ENCODE data around the gene GABPB2. TPM values are rescaled to one million over a fixed set of nuclear protein-coding genes. Genes with fewer than 3 reads are reported as not detected.
A peak's percentile ranks its signal among the peaks of the same experiment; 100 is the strongest.

GABPB2 gene
- total RNA-seq, 1 experiment from 2014 or later: 2.0 TPM

DNA sequence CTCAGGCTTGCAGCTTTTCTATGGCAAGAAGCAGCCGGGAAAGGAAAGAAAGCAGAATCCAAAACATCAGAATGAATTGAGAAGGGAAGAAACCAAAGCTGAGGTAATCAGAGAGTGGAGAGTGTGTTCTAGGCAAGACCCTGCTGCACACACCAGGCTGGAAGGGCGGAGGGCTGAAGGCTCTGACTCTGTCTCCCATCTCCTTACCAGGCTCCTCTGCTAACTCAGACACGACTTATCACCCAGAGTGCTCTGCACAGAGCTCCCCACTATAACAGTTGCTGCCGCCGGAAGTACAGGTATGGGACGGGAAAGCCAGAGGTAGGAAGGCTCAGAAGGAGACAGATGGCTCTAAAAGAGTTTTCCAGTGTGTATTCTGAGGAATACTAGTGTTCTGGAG lies 96.6 kb downstream of the GABPB2 start:
- CTCF ChIA-PET: interaction anchor here (0.6 kb wide), 1 partner anchor 98 kb away, joined by 3 read pairs; no protein-coding TSS in a partner anchor

GRCh38 chr1:151171190-151171589 lies 100.6 kb downstream of the GABPB2 start:
- Histone ChIP-seq H3K9me3 (no peaks in the 10 kb centered on the region), H3K4me1 (no peaks in the 10 kb centered on the region), H3K36me3 (ENCODE audit: control insufficient read depth, insufficient read depth, low read length) (peaks cover 1% of the 10 kb centered on the region; the same call in 1 of the 2 replicates), H3K4me3 (ENCODE audit: low read depth, low read length) (no peak overlapping the region), H3K27me3 (replicated peaks; ENCODE audit: control insufficient read depth, insufficient read depth, low read length) (no peaks in the 10 kb centered on the region)
- TF ChIP-seq CTCF (IDR thresholded peaks at IDR 0.05; ENCODE audit: insufficient read depth in 1 of 2, low read depth in 1 of 2, low read length in 1 of 2, severe bottlenecking in 1 of 2, unreplicated experiment in 1 of 2): no peak
- Mint-ChIP-seq H3K9me3 (ENCODE audit: unreplicated experiment) (no peaks in the 10 kb centered on the region), H3K4me3 (ENCODE audit: unreplicated experiment) (no peak overlapping the region), H3K27ac (ENCODE audit: unreplicated experiment) (no peak overlapping the region), H3K4me1 (ENCODE audit: low read depth, unreplicated experiment) (no peaks in the 10 kb centered on the region), H3K27me3 (ENCODE audit: insufficient read depth, unreplicated experiment) (no peaks in the 10 kb centered on the region), H3K36me3 (ENCODE audit: insufficient read depth, unreplicated experiment) (peaks cover 54% of the 10 kb centered on the region)
- CTCF ChIA-PET: interaction anchor here (1.3 kb wide), 1 partner anchor 80 kb away, joined by 4 read pairs; no protein-coding TSS in a partner anchor
- no peak for DNase-seq
- no TSS peak for BruUV-seq (replicated peaks)
- intact Hi-C loops (cut with micrococcal nuclease; ENCODE audit: unreplicated experiment): no loop called here
- POLR2A ChIA-PET: interaction anchor here (1.4 kb wide), 1 partner anchor 19 kb away, joined by 5 read pairs; the partner anchor contains the start of gene VPS72

More for the DNA sequence above, 96.6 kb downstream of the GABPB2 start:
- peak overlapping the region; percentile 96 for H3K4me3 Mint-ChIP-seq (ENCODE audit: unreplicated experiment)
- H3K9me3 ChIP-seq: no peaks in the 10 kb centered on the region
- H3K4me3 ChIP-seq (ENCODE audit: low read depth, low read length): peak overlapping the region; percentile 62
- peaks cover 9% of the 10 kb centered on the region for H3K4me1 Mint-ChIP-seq (ENCODE audit: low read depth, unreplicated experiment)
- POLR2A ChIA-PET: interaction anchor here (0.6 to 1.4 kb wide), 3 partner anchors 22 to 106 kb away, joined by 4 to 9 read pairs (median 4); partner anchors contain the start of gene VPS72
- no peaks in the 10 kb centered on the region for H3K4me1 ChIP-seq
- H3K36me3 ChIP-seq (ENCODE audit: control insufficient read depth, insufficient read depth, low read length): peaks cover 1% of the 10 kb centered on the region; the same call in 1 of the 2 replicates
- peak overlapping the region; percentile 96 for H3K27ac Mint-ChIP-seq (ENCODE audit: unreplicated experiment)
- intact Hi-C loops (cut with micrococcal nuclease; ENCODE audit: unreplicated experiment): no loop called here
- no peak for TF ChIP-seq CTCF (IDR thresholded peaks at IDR 0.05; ENCODE audit: insufficient read depth in 1 of 2, low read depth in 1 of 2, low read length in 1 of 2, severe bottlenecking in 1 of 2, unreplicated experiment in 1 of 2)
- H3K9me3 Mint-ChIP-seq (ENCODE audit: unreplicated experiment): no peaks in the 10 kb centered on the region
- peaks cover 52% of the 10 kb centered on the region for H3K36me3 Mint-ChIP-seq (ENCODE audit: insufficient read depth, unreplicated experiment)
- no peaks in the 10 kb centered on the region for H3K27me3 ChIP-seq (replicated peaks; ENCODE audit: control insufficient read depth, insufficient read depth, low read length)
- BruUV-seq (replicated peaks): no TSS peak
- no peak for DNase-seq
- no peaks in the 10 kb centered on the region for H3K27me3 Mint-ChIP-seq (ENCODE audit: insufficient read depth, unreplicated experiment)

Other genes with a start within 250 kb of the GABPB2 start
- gene ARNT, start 194.2 kb upstream of the GABPB2 start, total RNA-seq (2022): 33.8 and 36.1 TPM in 2 replicates
- not detected in 2 replicates for gene CTXND2, start 183.6 kb upstream of the GABPB2 start, total RNA-seq (2022)
- gene SETDB1, start 144.4 kb upstream of the GABPB2 start, total RNA-seq (2022): 45.0 and 46.7 TPM in 2 replicates
- 360 and 379 TPM in 2 replicates for gene CERS2, start 95.9 kb upstream of the GABPB2 start, total RNA-seq (2022)
- 30.0 and 42.5 TPM in 2 replicates for gene ANXA9, start 88.5 kb upstream of the GABPB2 start, total RNA-seq (2022)
- gene MINDY1, start 63.9 kb upstream of the GABPB2 start, total RNA-seq (2022): 15.6 and 16.9 TPM in 2 replicates
- 24.2 and 24.3 TPM in 2 replicates for gene PRUNE1, start 62.3 kb upstream of the GABPB2 start, total RNA-seq (2022)
- gene BNIPL, start 34.2 kb upstream of the GABPB2 start, total RNA-seq (2022): 1.9 and 2.3 TPM in 2 replicates
- 4.8 and 6.7 TPM in 2 replicates for gene C1orf56, start 23.0 kb upstream of the GABPB2 start, total RNA-seq (2022)
- gene CDC42SE1, start 11.1 kb upstream of the GABPB2 start, total RNA-seq (2022): 58.7 and 59.4 TPM in 2 replicates
- gene MLLT11, start 10.4 kb upstream of the GABPB2 start, total RNA-seq (2022): 0.95 and 1.2 TPM in 2 replicates
- 2.8 and 3.7 TPM in 2 replicates for gene SEMA6C, start 75.9 kb downstream of the GABPB2 start, total RNA-seq (2022)
- not detected in 2 replicates for gene TNFAIP8L2, start 85.9 kb downstream of the GABPB2 start, total RNA-seq (2022)
- gene LYSMD1, start 95.1 kb downstream of the GABPB2 start, total RNA-seq (2022): 4.0 and 5.0 TPM in 2 replicates
- gene SCNM1, start 95.4 kb downstream of the GABPB2 start, total RNA-seq (2022): 52.1 and 53.6 TPM in 2 replicates
- 0.84 and 1.3 TPM in 2 replicates for gene TMOD4, start 105.2 kb downstream of the GABPB2 start, total RNA-seq (2022)
- 80.1 and 86.0 TPM in 2 replicates for gene VPS72, start 119.4 kb downstream of the GABPB2 start, total RNA-seq (2022)
- 88.6 and 95.1 TPM in 2 replicates for gene PIP5K1A, start 127.8 kb downstream of the GABPB2 start, total RNA-seq (2022)
- 250 and 253 TPM in 2 replicates for gene PSMD4, start 184.0 kb downstream of the GABPB2 start, total RNA-seq (2022)
- 23.9 and 30.2 TPM in 2 replicates for gene ZNF687, start 211.5 kb downstream of the GABPB2 start, total RNA-seq (2022)